ENCODE data around the gene ELOVL5.

DNA sequence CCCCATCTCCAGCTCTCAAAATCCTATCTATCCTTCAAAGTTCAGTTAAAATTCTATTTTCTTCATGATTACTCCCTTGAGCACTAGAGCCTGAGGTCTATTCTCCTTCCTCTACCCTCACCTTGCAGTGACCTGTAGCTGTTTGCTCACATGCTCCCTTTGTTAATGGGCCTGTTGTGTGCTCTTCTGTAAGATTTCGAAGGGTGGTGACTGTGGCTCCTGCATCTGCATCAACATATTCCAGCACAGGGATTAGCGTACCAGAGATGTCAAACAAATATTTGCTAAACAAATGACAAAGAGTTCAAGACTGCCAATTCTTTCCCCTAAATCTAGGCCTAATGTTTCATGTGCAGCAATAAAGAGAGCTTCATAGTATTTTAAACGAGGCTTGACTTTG is 69.5 kb downstream of the ELOVL5 start:
- TF ChIP-seq EZH2 (IDR thresholded peaks at IDR 0.05) = no peak
- TF ChIP-seq CTCF (IDR thresholded peaks at IDR 0.05) = no peak

All from neural progenitor cell (in vitro differentiated cells).